IMR-90 (cell line): ENCODE measurements around the gene DHCR24.

Experiments used
- MAZ ChIP-seq: IDR thresholded peaks from 2 replicates; pipeline ENCODE4 v1.6.1; 2012; ENCODE audit warnings: low read depth, mild to moderate bottlenecking, low read length, improper control_type of control experiment, moderate library complexity, borderline replicate concordance
- MXI1 ChIP-seq: IDR thresholded peaks from 2 replicates; pipeline ENCODE4 v1.6.1; 2012; ENCODE audit warnings: low read depth, mild to moderate bottlenecking, low read length, moderate library complexity, borderline replicate concordance
- POLR2A ChIP-seq: IDR thresholded peaks from 2 replicates; pipeline ENCODE4 v1.6.1; 2012; ENCODE audit warnings: mild to moderate bottlenecking, low read depth, low read length
- RAD21 ChIP-seq: IDR thresholded peaks from 2 replicates; pipeline ENCODE4 v1.6.1; 2012; ENCODE audit warnings: low read length, improper control_type of control experiment
- SMC3 ChIP-seq: fragments of 150-350 bp; IDR thresholded peaks from 2 replicates; pipeline ENCODE4 v1.6.1; 2016; ENCODE audit warnings: low read depth, mild to moderate bottlenecking, antibody characterized with exemption, low read length, moderate library complexity
- TF ChIP-seq, protein P1 (sequence below): conservative IDR thresholded peaks from 2 replicates; pipeline ENCODE4 v1.5.1; 2012; ENCODE audit warnings: mild to moderate bottlenecking, low read depth, low read length, improper control_type of control experiment
- TF ChIP-seq, protein P2 (sequence below): fragments of 150-350 bp; IDR thresholded peaks from 2 replicates; pipeline ENCODE4 v1.6.1; 2017; ENCODE audit warnings: mild to moderate bottlenecking, antibody characterized with exemption, low read length, low read depth

DNA sequence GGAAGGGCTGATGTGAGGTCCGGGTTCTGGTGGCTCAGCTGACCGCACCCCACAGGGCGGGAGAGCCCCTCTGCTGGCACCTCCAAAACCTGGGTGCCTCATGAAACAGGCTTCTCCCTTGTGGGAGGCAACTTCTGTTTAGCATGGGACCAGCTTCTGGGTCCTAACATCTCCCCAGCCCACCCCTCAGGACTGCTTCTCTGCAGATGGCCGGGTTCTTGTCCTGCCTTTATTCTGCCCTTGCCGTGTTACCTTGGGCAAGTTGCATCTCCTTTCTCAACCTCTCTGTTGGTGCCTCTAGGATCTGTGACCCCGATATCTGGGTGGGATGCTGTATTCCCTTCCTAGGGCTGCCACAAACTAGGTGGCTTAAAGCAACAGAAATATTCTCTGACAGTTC lies 70.9 kb downstream of the DHCR24 start:
- TF ChIP-seq MAZ = no peak
- TF ChIP-seq RAD21 = no peak
- no peak for TF ChIP-seq POLR2A
- TF ChIP-seq, protein P1, sequence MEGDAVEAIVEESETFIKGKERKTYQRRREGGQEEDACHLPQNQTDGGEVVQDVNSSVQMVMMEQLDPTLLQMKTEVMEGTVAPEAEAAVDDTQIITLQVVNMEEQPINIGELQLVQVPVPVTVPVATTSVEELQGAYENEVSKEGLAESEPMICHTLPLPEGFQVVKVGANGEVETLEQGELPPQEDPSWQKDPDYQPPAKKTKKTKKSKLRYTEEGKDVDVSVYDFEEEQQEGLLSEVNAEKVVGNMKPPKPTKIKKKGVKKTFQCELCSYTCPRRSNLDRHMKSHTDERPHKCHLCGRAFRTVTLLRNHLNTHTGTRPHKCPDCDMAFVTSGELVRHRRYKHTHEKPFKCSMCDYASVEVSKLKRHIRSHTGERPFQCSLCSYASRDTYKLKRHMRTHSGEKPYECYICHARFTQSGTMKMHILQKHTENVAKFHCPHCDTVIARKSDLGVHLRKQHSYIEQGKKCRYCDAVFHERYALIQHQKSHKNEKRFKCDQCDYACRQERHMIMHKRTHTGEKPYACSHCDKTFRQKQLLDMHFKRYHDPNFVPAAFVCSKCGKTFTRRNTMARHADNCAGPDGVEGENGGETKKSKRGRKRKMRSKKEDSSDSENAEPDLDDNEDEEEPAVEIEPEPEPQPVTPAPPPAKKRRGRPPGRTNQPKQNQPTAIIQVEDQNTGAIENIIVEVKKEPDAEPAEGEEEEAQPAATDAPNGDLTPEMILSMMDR = no peak
- TF ChIP-seq, protein P2, sequence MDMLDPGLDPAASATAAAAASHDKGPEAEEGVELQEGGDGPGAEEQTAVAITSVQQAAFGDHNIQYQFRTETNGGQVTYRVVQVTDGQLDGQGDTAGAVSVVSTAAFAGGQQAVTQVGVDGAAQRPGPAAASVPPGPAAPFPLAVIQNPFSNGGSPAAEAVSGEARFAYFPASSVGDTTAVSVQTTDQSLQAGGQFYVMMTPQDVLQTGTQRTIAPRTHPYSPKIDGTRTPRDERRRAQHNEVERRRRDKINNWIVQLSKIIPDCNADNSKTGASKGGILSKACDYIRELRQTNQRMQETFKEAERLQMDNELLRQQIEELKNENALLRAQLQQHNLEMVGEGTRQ = no peak
- TF ChIP-seq SMC3 = no peak
- no peak for TF ChIP-seq MXI1
